Duodenal mucosa (tissue), 2 donors: ENCODE measurements around the gene SLC38A3.

Experiments
- H3K27ac ChIP-seq: one replicate; pipeline ENCODE4 v1.7.0; 2013; ENCODE audit warnings: low read depth, low read length
- H3K27me3 ChIP-seq, 2 donors: one replicate each; pipeline ENCODE4 v1.7.0; 2013; ENCODE audit warnings: low read length in 2 of 2, control low read depth in 1 of 2; ENCODE audit not compliant: insufficient read depth in 2 of 2, control insufficient read depth in 1 of 2
- H3K36me3 ChIP-seq, 2 donors: one replicate each; pipeline ENCODE4 v1.7.0; 2013; ENCODE audit warnings: low read length in 2 of 2, control low read depth in 1 of 2; ENCODE audit not compliant: insufficient read depth in 2 of 2, control insufficient read depth in 1 of 2
- H3K4me1 ChIP-seq, 2 donors: one replicate each; pipeline ENCODE4 v1.7.0; 2013; ENCODE audit warnings: low read length in 2 of 2, control low read depth in 1 of 2; ENCODE audit not compliant: insufficient read depth in 2 of 2, control insufficient read depth in 1 of 2
- H3K4me3 ChIP-seq, 2 donors: one replicate each; pipeline ENCODE4 v1.7.0; 2013; ENCODE audit warnings: low read length in 2 of 2, low read depth in 1 of 2
- H3K9ac ChIP-seq, 2 donors: one replicate each; pipeline ENCODE4 v1.7.0; 2013; ENCODE audit warnings: low read length in 2 of 2, low read depth in 1 of 2
- H3K9me3 ChIP-seq, 2 donors: one replicate each; pipeline ENCODE4 v1.7.0; 2013; ENCODE audit warnings: low read length in 2 of 2, control low read depth in 1 of 2; ENCODE audit not compliant: control insufficient read depth in 1 of 2

SLC38A3 gene

DNA sequence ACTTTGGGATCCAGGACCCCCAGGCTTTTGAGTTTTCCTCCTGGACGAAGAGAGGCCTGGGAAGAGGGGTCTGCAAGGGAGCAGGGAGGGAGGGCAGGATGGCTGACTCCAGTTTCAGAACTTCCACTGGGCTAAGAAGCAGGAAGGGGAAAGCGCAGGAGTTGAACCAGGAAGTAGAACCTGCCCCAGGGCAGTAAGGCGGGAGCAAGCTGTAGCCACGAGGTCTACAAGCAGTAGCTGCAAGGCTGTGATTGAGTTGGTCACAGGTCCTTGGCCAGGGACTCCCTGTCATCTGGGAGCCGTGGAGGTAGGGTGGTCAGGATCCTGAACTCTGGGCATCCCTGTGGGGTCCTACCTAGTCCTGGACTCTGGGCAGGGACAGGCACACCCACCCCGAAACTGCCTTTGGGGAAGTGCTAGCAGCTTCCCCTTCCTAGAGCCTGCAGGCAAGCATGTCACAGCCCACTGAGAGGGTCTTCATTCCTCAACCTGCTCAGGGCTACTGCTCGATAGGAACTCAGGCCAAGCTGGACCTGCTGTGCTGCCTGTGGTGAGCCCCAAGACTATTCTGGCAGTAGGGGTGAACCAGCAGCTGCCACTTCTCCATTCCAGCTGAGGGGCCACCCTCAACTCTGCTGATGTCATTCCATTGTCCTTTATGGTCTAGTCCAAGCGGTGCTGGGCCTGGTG, 25.2 kb downstream of the SLC38A3 start:
- Histone ChIP-seq H3K4me3 (no peak overlapping the region), H3K9me3 (no peaks in the 10 kb centered on the region), H3K36me3 (no peaks in the 10 kb centered on the region), H3K27me3 (no peaks in the 10 kb centered on the region), H3K4me1 (peaks cover 16 to 28% of the 10 kb centered on the region in 2 donors), H3K27ac (no peak overlapping the region), H3K9ac (no peak overlapping the region)

DNA sequence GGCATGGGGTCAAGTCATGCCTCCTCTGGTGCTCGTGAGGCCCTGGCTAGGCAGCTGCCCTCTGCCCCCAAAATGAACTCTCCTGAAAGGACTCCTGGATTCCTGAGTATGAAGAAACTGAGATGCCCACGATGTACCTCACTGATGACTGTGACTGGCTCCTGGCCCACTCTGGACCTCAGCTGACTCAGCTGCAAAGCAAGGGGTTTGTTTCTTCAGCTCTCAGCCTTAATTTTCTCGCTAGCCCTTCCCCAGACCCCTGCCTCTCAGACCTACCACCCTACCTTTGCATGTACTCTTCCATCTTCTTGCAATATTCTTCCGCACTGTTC, 25.7 kb downstream of the SLC38A3 start:
- no peak overlapping the region for H3K27ac ChIP-seq
- H3K4me3 ChIP-seq, result no peak overlapping the region

DNA sequence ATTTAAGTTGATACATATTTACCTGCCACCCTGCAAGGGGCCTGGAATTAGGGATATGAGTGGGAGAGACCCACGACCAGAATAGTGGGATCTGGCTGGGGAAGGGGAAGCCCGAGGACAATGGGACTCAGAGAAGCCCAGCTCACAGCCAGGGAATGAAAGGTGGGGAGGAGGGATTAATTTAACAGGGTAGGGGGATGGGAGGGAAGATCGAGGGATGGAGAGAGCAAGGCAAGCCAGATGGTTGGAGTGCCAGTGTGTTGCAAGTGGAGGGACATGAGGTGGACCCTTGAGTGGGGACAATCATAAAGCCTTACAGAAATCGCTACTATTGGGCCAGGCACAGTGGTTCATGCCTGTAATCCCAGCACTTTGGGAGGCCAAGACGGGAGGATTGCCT, 26.5 kb downstream of the SLC38A3 start:
- no peaks in the 10 kb centered on the region for H3K9me3 ChIP-seq
- H3K27me3 ChIP-seq, result no peaks in the 10 kb centered on the region
- no peak overlapping the region for H3K27ac ChIP-seq
- H3K4me1 ChIP-seq, result peaks cover 16 to 25% of the 10 kb centered on the region in 2 donors
- H3K4me3 ChIP-seq, result no peak overlapping the region
- H3K9ac ChIP-seq, result no peak overlapping the region
- no peaks in the 10 kb centered on the region for H3K36me3 ChIP-seq

More for the DNA sequence above, 25.7 kb downstream of the SLC38A3 start:
- Histone ChIP-seq H3K9ac (no peak overlapping the region), H3K27me3 (no peaks in the 10 kb centered on the region), H3K4me1 (peaks cover 16 to 29% of the 10 kb centered on the region in 2 donors), H3K36me3 (no peaks in the 10 kb centered on the region), H3K9me3 (no peaks in the 10 kb centered on the region)

DNA sequence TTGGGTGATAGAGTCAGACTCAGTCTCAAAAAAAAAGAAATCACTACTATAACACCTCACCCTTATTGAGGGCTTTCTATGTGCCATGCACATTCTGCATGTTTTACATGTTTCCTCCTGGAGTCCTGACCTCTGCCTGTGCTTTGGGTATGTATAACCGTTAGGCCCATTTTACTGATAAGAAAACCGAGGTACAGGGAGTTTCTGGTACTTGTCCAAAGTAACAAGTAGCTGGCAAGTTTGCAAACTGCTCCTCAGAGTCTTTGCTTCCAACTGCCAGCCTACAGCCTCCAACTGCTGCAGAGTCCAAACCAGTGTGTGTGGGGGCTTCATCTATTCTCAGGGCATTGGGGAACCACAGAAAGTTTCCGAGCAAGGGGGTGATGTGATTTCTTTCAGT, 27.2 kb downstream of the SLC38A3 start:
- Histone ChIP-seq H3K9me3 (no peaks in the 10 kb centered on the region), H3K4me1 (peaks cover 11 to 27% of the 10 kb centered on the region in 2 donors), H3K4me3 (no peak overlapping the region), H3K27ac (no peak overlapping the region), H3K27me3 (no peaks in the 10 kb centered on the region), H3K9ac (no peak overlapping the region), H3K36me3 (no peaks in the 10 kb centered on the region)

DNA sequence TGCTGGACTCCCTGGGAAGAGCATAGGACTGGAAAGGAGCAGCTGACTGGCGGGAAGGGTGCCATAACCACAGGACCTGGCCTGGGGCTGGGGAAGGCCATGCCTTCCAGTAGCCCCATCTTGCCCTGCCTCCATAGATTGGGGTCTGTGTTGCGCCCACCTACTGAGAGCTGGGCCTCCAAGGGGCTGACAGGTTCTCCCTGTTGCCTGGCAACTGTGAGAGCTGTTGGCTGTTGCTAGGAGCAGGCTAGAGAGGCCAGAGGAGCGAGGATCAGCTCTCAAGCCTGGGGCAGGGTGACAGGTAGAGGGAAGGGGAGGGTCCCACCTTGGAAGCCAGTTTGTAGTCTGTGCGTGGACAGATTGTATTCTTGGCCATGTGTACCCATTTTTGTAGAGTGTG, 28.1 kb downstream of the SLC38A3 start:
- no peak overlapping the region for H3K27ac ChIP-seq
- H3K9ac ChIP-seq, result no peak overlapping the region
- H3K9me3 ChIP-seq, result no peaks in the 10 kb centered on the region
- H3K4me3 ChIP-seq, result no peak overlapping the region
- H3K4me1 ChIP-seq, result peaks cover 14 to 30% of the 10 kb centered on the region in 2 donors
- no peaks in the 10 kb centered on the region for H3K36me3 ChIP-seq
- H3K27me3 ChIP-seq, result no peaks in the 10 kb centered on the region

DNA sequence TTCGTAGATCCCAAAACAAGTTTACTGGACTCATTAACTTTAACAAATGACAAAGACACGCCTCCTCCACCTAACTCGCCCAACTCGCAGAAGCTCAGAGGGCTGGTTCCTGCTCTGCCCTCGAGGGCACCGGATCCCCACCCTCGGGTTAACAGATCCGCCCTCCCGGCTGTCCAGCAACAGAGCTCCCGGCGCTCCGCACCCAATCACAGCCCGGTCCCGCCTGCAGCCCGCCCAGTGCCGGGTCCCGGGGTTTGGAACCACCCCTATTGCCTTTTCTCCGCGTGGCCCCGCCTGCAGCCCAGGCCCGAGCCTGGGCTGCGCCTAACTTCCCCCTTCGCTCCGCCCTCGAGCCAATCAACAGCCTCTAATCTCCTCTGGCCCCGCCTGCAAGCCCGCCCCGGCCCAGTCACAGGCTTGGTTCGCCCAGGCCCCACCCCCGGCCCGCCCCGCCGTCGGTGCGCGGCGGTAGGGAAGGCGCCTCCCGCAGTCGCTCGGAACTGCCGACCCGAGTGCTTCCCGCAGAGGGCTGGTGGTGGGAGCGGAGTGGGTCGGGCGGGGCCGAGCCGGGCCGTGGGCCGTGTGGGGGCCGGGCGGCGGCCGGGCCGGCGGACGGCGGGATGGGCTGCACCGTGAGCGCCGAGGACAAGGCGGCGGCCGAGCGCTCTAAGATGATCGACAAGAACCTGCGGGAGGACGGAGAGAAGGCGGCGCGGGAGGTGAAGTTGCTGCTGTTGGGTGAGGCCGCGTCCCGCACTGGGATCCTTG, 30.8 kb downstream of the SLC38A3 start, which contains the start of gene GNAI2:
Gene GNAI2, plus strand, starts transcription at position 489 of the 768 bp plus-strand sequence. Its CDS starts 132 bp downstream, at position 621.
- peaks cover 24 to 48% of the 10 kb centered on the region in 2 donors for H3K4me1 ChIP-seq

DNA sequence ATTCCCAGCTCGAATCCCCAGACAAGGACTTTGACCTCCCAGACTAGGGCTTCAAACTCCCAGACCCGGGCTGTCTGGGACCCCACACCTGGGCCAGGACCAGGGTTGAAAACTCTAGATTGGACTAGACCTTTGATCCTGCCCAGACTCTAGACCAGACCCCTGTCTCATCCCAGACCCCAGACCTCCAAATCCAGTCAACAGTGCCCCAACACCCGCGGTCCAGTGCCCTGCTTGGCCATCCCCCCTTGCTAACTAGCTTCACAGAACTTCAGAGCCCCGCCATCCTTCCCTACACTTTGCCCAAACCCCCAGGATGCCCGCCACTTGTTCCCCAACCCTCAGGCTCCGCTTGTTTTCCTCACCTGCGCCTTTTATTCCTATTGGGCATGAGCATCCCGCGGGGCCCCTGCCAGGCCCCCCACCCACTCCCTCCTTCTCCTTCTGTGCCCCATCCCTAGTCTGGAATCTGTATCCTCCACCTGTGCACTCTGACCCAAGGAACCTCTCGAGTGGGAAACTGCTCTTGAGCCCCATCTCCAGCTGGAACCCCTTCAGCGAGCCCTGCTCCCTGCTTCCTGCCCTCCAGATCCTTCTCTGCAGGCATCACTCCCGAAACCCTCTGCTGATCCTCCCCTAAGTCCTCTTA, 31.5 kb downstream of the SLC38A3 start:
- Histone ChIP-seq H3K36me3 (peaks cover 0 to 7% of the 10 kb centered on the region in 2 donors), H3K27ac (peak overlapping the region; percentile 68), H3K4me3 (peak overlapping the region; percentile 89 to 91), H3K4me1 (peaks cover 31 to 55% of the 10 kb centered on the region in 2 donors), H3K27me3 (no peaks in the 10 kb centered on the region), H3K9ac (peak overlapping the region; percentile 76 to 94), H3K9me3 (no peaks in the 10 kb centered on the region)

More for the DNA sequence above, 30.8 kb downstream of the SLC38A3 start, which contains the start of gene GNAI2:
- H3K27me3 ChIP-seq, result no peaks in the 10 kb centered on the region
- no peaks in the 10 kb centered on the region for H3K9me3 ChIP-seq
- peaks cover 0 to 5% of the 10 kb centered on the region in 2 donors for H3K36me3 ChIP-seq
- H3K9ac ChIP-seq, result peak within 1 kb of the TSS; percentile 76 to 94
- peak within 1 kb of the TSS; percentile 89 to 91 for H3K4me3 ChIP-seq
- peak within 1 kb of the TSS; percentile 68 for H3K27ac ChIP-seq

DNA sequence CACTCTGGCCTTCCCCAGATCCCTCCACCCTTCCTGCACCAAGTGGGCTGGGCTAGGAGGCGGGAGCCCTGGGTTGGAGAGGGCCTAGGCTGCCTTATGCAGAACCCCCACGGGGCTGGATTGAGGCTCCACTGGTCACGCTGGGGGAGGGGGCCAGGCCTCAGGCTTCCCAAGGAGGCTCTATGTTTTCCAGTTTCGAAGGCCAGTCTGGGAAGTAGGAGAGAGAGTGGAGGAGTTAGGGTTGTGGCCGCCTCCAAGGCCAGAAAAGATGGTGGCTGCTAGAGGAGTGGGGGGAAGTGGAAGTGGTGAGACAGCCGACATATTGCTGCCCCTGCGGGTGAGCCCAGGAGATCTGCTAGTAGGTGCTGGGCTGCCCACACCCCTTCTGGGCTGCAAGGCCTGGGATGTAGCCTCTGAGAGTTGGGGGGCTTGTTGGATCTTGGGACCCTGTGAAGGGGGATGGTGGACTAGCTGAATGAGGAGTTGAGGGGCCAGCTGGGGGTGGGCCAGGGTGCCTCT, 32.1 kb downstream of the SLC38A3 start:
- Histone ChIP-seq H3K36me3 (peaks cover 0 to 9% of the 10 kb centered on the region in 2 donors), H3K27me3 (no peaks in the 10 kb centered on the region), H3K9me3 (no peaks in the 10 kb centered on the region), H3K9ac (peak overlapping the region; percentile 76 to 94), H3K27ac (peak overlapping the region; percentile 68), H3K4me3 (peak overlapping the region; percentile 89 to 91), H3K4me1 (peaks cover 37 to 61% of the 10 kb centered on the region in 2 donors)

DNA sequence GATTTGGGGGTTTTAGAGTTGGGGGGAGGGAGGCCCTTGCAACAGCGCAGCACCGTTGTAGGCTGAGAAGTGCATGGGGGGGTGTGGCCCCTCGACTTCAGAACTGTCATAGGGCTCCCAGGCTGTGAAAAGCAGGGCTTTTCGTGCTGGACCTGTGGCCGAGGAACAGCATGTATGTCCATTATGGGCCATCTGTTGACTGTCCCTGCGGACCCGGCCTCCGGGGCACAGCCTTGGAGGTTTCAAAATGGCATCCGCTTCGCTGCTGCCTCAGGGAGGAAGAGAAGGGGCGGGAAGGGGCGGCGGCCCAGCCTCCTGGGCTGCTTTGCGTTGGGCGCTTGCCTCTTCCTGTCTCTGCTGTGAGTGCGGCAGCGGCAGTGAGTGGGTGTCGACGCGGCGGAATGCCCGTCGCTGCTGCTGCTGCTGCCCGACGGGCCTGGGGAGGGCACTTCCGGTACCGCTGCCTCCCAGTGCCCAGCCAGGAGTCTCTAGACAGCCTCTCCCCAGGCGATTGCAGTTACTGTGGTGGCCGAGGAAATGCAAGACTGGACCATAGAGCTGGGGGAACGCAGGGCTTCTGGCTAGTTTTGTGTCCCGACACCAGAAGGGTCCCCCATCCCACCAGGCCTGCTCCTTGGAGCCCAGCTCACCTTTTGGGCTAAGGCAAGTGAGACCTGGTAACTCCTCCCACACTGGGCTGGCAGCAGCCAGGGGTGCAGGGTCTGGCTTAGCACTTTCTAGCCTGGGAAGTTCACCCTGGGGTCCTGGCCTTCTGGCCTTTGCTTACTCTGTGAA, 32.9 kb downstream of the SLC38A3 start:
- Histone ChIP-seq H3K9me3 (no peaks in the 10 kb centered on the region), H3K36me3 (peaks cover 0 to 9% of the 10 kb centered on the region in 2 donors), H3K27ac (peak overlapping the region; percentile 68), H3K27me3 (no peaks in the 10 kb centered on the region), H3K9ac (peak overlapping the region; percentile 76 to 94), H3K4me3 (peak overlapping the region; percentile 89 to 91), H3K4me1 (peaks cover 44 to 69% of the 10 kb centered on the region in 2 donors)
